Measurements from ENCODE around the gene CEP170B.

- TF ChIP-seq CTCF (IDR thresholded peaks at IDR 0.05; ENCODE audit: low read length) (no peak), EZH2 (IDR thresholded peaks at IDR 0.05; ENCODE audit: borderline replicate concordance, low read length) (no peak)
These were observed 76.7 kb downstream of the CEP170B start for GRCh38 chr14:104941508-104942365.
